Activated CD8-positive, alpha-beta memory T cell treated with anti-CD3 and anti-CD28 coated beads for 36 hours (primary cell): ENCODE results near the gene SSC5D. TPM values are rescaled to one million over a fixed set of nuclear protein-coding genes. Genes with fewer than 3 reads are reported as not detected.

Experiments used
- CTCF ChIA-PET: fragments of 350-600 bp; sonication (Branson Sonifier 250); formaldehyde crosslinking; loops from one replicate; lab custom pipeline; 2021; ENCODE audit warnings: antibody characterized with exemption; lab: Charles Lee
- POLR2A ChIA-PET: fragments of 350-600 bp; sonication (Branson Sonifier 250); formaldehyde crosslinking; loops from one replicate; lab custom pipeline; 2021; ENCODE audit warnings: antibody characterized with exemption; lab: Charles Lee
- total RNA-seq, 2 experiments: library from RNA; stranded (reverse); gene quantifications; one replicate each; pipeline ENCODE4 v1.2.3, GENCODE V29; 2021

The SSC5D gene
- total RNA-seq, 2 experiments from 2014 or later, result 0.63 to 0.99 TPM

GRCh38 chr19:55554741-55555152 is 66.5 kb downstream of the SSC5D start:
- POLR2A ChIA-PET, result no interaction called here
- CTCF ChIA-PET, result no interaction called here

- ChIA-PET POLR2A (no interaction called here), CTCF (interaction anchor here (0.6 kb wide), 1 partner anchor 393 kb away, joined by 3 read pairs; no protein-coding TSS in a partner anchor)
Measured at GRCh38 chr19:55559684-55560083, 71.4 kb downstream of the SSC5D start.

GRCh38 chr19:55563261-55563690 is 75.0 kb downstream of the SSC5D start:
- ChIA-PET CTCF (no interaction called here), POLR2A (no interaction called here)

GRCh38 chr19:55566823-55567222 is 78.6 kb downstream of the SSC5D start:
- POLR2A ChIA-PET, result no interaction called here
- CTCF ChIA-PET, result no interaction called here

- POLR2A ChIA-PET, result no interaction called here
- CTCF ChIA-PET, result no interaction called here
Measured at GRCh38 chr19:55567708-55568328, 79.6 kb downstream of the SSC5D start.

Other genes starting within 250 kb of the SSC5D start
- gene PPP6R1, start 229.4 kb upstream of the SSC5D start, total RNA-seq, result 100 to 1,000 TPM; 226 to 230 TPM
- gene HSPBP1, start 208.3 kb upstream of the SSC5D start, total RNA-seq, result 10 to 100 TPM; 74.4 to 79.6 TPM
- gene BRSK1, start 204.4 kb upstream of the SSC5D start, total RNA-seq, result 1 to 10 TPM; 4.8 to 5.7 TPM
- under 1 TPM in 1 of 2 experiments, not detected in 1; 0.31 TPM for gene TMEM150B, start 163.1 kb upstream of the SSC5D start, total RNA-seq
- 10 to 100 TPM; 17.4 to 18.1 TPM for gene KMT5C, start 148.6 kb upstream of the SSC5D start, total RNA-seq
- not detected for gene COX6B2, start 133.7 kb upstream of the SSC5D start, total RNA-seq
- gene GARIN5B, start 125.2 kb upstream of the SSC5D start, total RNA-seq, result not detected
- under 1 TPM; 0.08 to 0.21 TPM for gene IL11, start 118.0 kb upstream of the SSC5D start, total RNA-seq
- gene TMEM190, start 111.6 kb upstream of the SSC5D start, total RNA-seq, result not detected
- 10 to 100 TPM; 11.3 to 12.1 TPM for gene TMEM238, start 104.1 kb upstream of the SSC5D start, total RNA-seq
- 1,000 to 10,000 TPM; 2,223 to 2,277 TPM for gene RPL28, start 102.5 kb upstream of the SSC5D start, total RNA-seq
- 100 to 1,000 TPM; 296 to 311 TPM for gene UBE2S, start 80.6 kb upstream of the SSC5D start, total RNA-seq
- not detected for gene SHISA7, start 45.1 kb upstream of the SSC5D start, total RNA-seq
- 10 to 100 TPM; 34.4 to 36.6 TPM for gene ISOC2, start 26.8 kb upstream of the SSC5D start, total RNA-seq
- gene C19orf85, start 23.7 kb upstream of the SSC5D start, total RNA-seq, result not detected
- gene ZNF628, start 11.8 kb upstream of the SSC5D start, total RNA-seq, result 1 to 10 TPM; 6.4 to 7.4 TPM
- gene NAT14, start 3.2 kb upstream of the SSC5D start, total RNA-seq, result 10 to 100 TPM; 32.7 to 33.1 TPM
- gene SBK2, start 48.7 kb downstream of the SSC5D start, total RNA-seq, result not detected
- gene SBK3, start 57.1 kb downstream of the SSC5D start, total RNA-seq, result not detected
- 1 to 10 TPM; 6.9 to 7.5 TPM for gene ZNF579, start 92.4 kb downstream of the SSC5D start, total RNA-seq
- gene FIZ1, start 111.1 kb downstream of the SSC5D start, total RNA-seq, result 10 to 100 TPM; 17.4 to 17.8 TPM
- 10 to 100 TPM; 11.9 to 13.2 TPM for gene ZNF524, start 111.9 kb downstream of the SSC5D start, total RNA-seq
- 10 to 100 TPM; 11.8 to 12.0 TPM for gene ZNF865, start 117.2 kb downstream of the SSC5D start, total RNA-seq
- 1 to 10 TPM; 2.8 to 3.0 TPM for gene ZNF784, start 136.1 kb downstream of the SSC5D start, total RNA-seq
- gene ZNF580, start 152.6 kb downstream of the SSC5D start, total RNA-seq, result 10 to 100 TPM; 31.3 to 32.0 TPM
- 10 to 100 TPM; 32.6 to 33.6 TPM for gene ZNF581, start 155.2 kb downstream of the SSC5D start, total RNA-seq
- gene CCDC106, start 159.8 kb downstream of the SSC5D start, total RNA-seq, result 1 to 10 TPM; 4.3 to 4.4 TPM
- 100 to 1,000 TPM; 351 to 381 TPM for gene U2AF2, start 166.6 kb downstream of the SSC5D start, total RNA-seq
- 10 to 100 TPM; 40.1 to 41.8 TPM for gene EPN1, start 186.8 kb downstream of the SSC5D start, total RNA-seq
- gene NLRP9, start 250.0 kb downstream of the SSC5D start, total RNA-seq, result not detected